ENCODE measurements around the gene RPL37A.

Gene RPL37A

GRCh38 chr2:216534809-216535208 lies 36.2 kb downstream of the RPL37A start:
- no peak for DNase-seq (ENCODE audit: extremely low read depth, low read depth)
- no peak for TF ChIP-seq CTCF (IDR thresholded peaks at IDR 0.05; ENCODE audit: low read depth, low read length, missing control alignments)
- no peak overlapping the region for H3K4me3 ChIP-seq (replicated peaks; ENCODE audit: low read depth, low read length)

DNA sequence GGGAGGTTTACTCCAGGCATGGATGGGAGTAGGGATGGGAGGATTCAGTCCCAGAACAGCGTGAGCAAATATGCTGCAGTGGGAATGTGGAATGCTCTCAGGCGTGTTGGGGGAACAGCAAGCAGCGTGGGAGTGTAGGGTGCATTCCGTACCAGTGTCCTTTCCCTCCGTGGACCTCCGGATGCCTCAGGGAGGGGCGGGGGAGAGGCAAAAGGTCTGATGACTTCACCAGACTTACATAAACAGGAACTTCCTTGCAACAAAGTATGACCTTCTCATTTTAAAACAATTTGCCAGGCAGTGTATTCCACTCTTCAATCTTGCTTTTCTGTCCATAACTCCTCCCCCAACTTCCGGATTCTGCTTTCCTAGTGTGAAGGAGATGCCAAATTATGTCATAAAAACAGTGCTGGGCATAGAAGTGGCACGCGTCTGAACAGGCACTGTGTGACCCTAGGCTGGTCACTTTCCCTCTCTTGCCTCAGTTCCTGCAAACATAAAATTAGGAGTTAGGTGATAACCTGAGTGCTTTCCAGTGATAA lies 36.9 kb downstream of the RPL37A start:
- H3K4me3 ChIP-seq (replicated peaks; ENCODE audit: low read depth, low read length), result no peak overlapping the region
- DNase-seq (ENCODE audit: extremely low read depth, low read depth), result peak; percentile 76
- TF ChIP-seq CTCF (IDR thresholded peaks at IDR 0.05; ENCODE audit: low read depth, low read length, missing control alignments), result no peak

- peak; percentile 51 for DNase-seq (ENCODE audit: extremely low read depth, low read depth)
- TF ChIP-seq CTCF (IDR thresholded peaks at IDR 0.05; ENCODE audit: low read depth, low read length, missing control alignments), result no peak
- H3K4me3 ChIP-seq (replicated peaks; ENCODE audit: low read depth, low read length), result no peak overlapping the region
Observed at GRCh38 chr2:216536734-216537210, 38.1 kb downstream of the RPL37A start.

- no peak for DNase-seq (ENCODE audit: extremely low read depth, low read depth)
- H3K4me3 ChIP-seq (replicated peaks; ENCODE audit: low read depth, low read length), result no peak overlapping the region
- no peak for TF ChIP-seq CTCF (IDR thresholded peaks at IDR 0.05; ENCODE audit: low read depth, low read length, missing control alignments)
Observed at GRCh38 chr2:216537366-216537765, 38.7 kb downstream of the RPL37A start.

- TF ChIP-seq CTCF (IDR thresholded peaks at IDR 0.05; ENCODE audit: low read depth, low read length, missing control alignments), result no peak
- DNase-seq (ENCODE audit: extremely low read depth, low read depth), result no peak
- H3K4me3 ChIP-seq (replicated peaks; ENCODE audit: low read depth, low read length), result no peak overlapping the region
Observed at GRCh38 chr2:216538538-216538937, 39.9 kb downstream of the RPL37A start.

DNA sequence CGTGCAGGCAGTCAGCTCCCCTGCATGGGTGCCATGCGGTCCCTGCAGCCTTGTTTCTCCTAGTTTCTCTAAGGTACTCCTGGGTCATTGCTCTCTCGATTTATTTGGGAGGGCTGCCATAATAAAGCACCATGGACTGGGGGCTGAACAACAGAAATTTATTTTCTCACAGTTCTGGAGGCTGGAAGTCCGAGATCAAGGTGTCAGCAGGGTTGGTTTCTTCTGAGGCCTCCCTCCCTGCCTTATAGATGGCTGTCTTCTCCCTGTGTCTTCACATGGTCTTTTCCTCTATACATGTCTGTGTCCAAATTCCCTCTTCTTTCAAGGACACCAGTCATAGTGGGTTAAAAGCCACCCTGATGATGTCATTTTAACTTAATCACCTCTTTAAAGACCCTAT lies 40.5 kb downstream of the RPL37A start:
- DNase-seq (ENCODE audit: extremely low read depth, low read depth), result no peak
- H3K4me3 ChIP-seq (replicated peaks; ENCODE audit: low read depth, low read length), result no peak overlapping the region
- TF ChIP-seq CTCF (IDR thresholded peaks at IDR 0.05; ENCODE audit: low read depth, low read length, missing control alignments), result no peak

DNA sequence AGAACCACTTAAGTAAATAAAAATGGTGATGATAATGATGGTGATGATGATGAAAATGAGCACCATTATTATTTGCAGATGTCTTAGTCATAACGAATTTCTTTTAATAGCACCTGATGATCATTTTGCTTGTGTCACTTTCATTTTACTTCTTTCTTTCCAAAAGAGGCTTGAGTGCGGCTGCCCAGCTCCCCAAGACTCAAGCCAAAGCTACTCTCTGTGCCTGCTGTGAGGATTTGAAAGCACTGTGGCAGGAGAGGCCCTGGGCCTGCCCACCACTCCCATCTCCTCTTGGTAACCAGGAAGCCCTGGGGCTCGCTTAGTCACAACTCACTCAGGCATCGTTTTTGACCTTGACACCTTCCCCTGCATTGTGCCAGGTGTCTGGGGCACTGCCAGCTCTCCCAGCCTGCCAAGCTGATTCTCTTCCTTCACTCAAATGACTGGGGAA lies 41.2 kb downstream of the RPL37A start:
- TF ChIP-seq CTCF (IDR thresholded peaks at IDR 0.05; ENCODE audit: low read depth, low read length, missing control alignments), result no peak
- DNase-seq (ENCODE audit: extremely low read depth, low read depth), result peak; percentile 70
- no peak overlapping the region for H3K4me3 ChIP-seq (replicated peaks; ENCODE audit: low read depth, low read length)
